Nephron (organoid): ENCODE measurements around the gene MUC6.
"Not testable (repeated sequence)": the region's sequence is repeated elsewhere in the genome, so short reads cannot be mapped to it uniquely, and the experiment has no call there.

Source experiments
- H3K27ac Mint-ChIP-seq, 3 experiments: 2 replicates each; pipeline ENCODE4 v1.8.0; 2020; ENCODE audit warnings: mixed read lengths in 3 of 3, mild to moderate bottlenecking in 2 of 3, moderate library complexity in 1 of 3
- H3K27me3 Mint-ChIP-seq: 2 replicates; pipeline ENCODE4 v1.8.0; 2021; ENCODE audit warnings: low read depth, mild to moderate bottlenecking, moderate library complexity, mixed read lengths
- H3K36me3 Mint-ChIP-seq: 2 replicates; pipeline ENCODE4 v1.8.0; 2020; ENCODE audit warnings: low read depth, mixed read lengths
- H3K4me1 Mint-ChIP-seq: 2 replicates; pipeline ENCODE4 v1.8.0; 2020; ENCODE audit warnings: mixed read lengths
- H3K4me3 Mint-ChIP-seq, 3 experiments: 2 replicates each; pipeline ENCODE4 v1.8.0; 2020; ENCODE audit warnings: mild to moderate bottlenecking in 3 of 3, mixed read lengths in 3 of 3, moderate library complexity in 2 of 3
- H3K9me3 Mint-ChIP-seq: 2 replicates; pipeline ENCODE4 v1.8.0; 2020; ENCODE audit warnings: mixed read lengths
- CTCF ChIP-seq, 3 experiments: fragments of 200-600 bp; sonication (generic); IDR thresholded peaks; one replicate each; pipeline ENCODE4 v1.5.0; 2021; ENCODE audit warnings: antibody characterized with exemption in 3 of 3; ENCODE audit not compliant: unreplicated experiment in 3 of 3

The MUC6 gene

GRCh38 chr11:980438-981357 lies 55.8 kb downstream of the MUC6 start:
- Mint-ChIP-seq H3K36me3 (peaks cover 52% of the 10 kb centered on the region), H3K27ac (peak overlapping the region in 1 of 3 experiments; percentile 12), H3K4me1 (peaks cover 4% of the 10 kb centered on the region), H3K4me3 (no peak overlapping the region), H3K27me3 (no peaks in the 10 kb centered on the region), H3K9me3 (no peaks in the 10 kb centered on the region)
- no peak for TF ChIP-seq CTCF (IDR thresholded peaks at IDR 0.05; ENCODE audit: unreplicated experiment in 3 of 3)

GRCh38 chr11:978781-979180 lies 57.7 kb downstream of the MUC6 start:
- no peak overlapping the region for H3K27ac Mint-ChIP-seq
- H3K4me3 Mint-ChIP-seq: no peak overlapping the region
- no peak for TF ChIP-seq CTCF (IDR thresholded peaks at IDR 0.05; ENCODE audit: unreplicated experiment in 3 of 3)
- H3K27me3 Mint-ChIP-seq: no peaks in the 10 kb centered on the region
- H3K36me3 Mint-ChIP-seq: peaks cover 48% of the 10 kb centered on the region
- peaks cover 7% of the 10 kb centered on the region for H3K4me1 Mint-ChIP-seq
- no peaks in the 10 kb centered on the region for H3K9me3 Mint-ChIP-seq

GRCh38 chr11:977830-978720 lies 58.4 kb downstream of the MUC6 start:
- Mint-ChIP-seq H3K27me3 (no peaks in the 10 kb centered on the region), H3K27ac (no peak overlapping the region), H3K9me3 (no peaks in the 10 kb centered on the region), H3K4me1 (peaks cover 7% of the 10 kb centered on the region), H3K36me3 (peaks cover 53% of the 10 kb centered on the region), H3K4me3 (no peak overlapping the region)
- TF ChIP-seq CTCF (IDR thresholded peaks at IDR 0.05; ENCODE audit: unreplicated experiment in 3 of 3): no peak

- Mint-ChIP-seq H3K27ac (no peak overlapping the region), H3K4me1 (peaks cover 7% of the 10 kb centered on the region), H3K27me3 (no peaks in the 10 kb centered on the region), H3K4me3 (no peak overlapping the region), H3K9me3 (no peaks in the 10 kb centered on the region), H3K36me3 (peaks cover 55% of the 10 kb centered on the region)
- no peak for TF ChIP-seq CTCF (IDR thresholded peaks at IDR 0.05; ENCODE audit: unreplicated experiment in 3 of 3)
These were observed 59.9 kb downstream of the MUC6 start for GRCh38 chr11:976431-977160.

GRCh38 chr11:975827-976226 lies 60.7 kb downstream of the MUC6 start:
- Mint-ChIP-seq H3K36me3 (peaks cover 57% of the 10 kb centered on the region), H3K4me3 (no peak overlapping the region), H3K4me1 (peaks cover 10% of the 10 kb centered on the region), H3K27me3 (no peaks in the 10 kb centered on the region), H3K27ac (peak overlapping the region in 1 of 3 experiments; percentile 30), H3K9me3 (no peaks in the 10 kb centered on the region)
- TF ChIP-seq CTCF (IDR thresholded peaks at IDR 0.05; ENCODE audit: unreplicated experiment in 3 of 3): peak; percentile 14 to 39 (median 19)

- peaks cover 56% of the 10 kb centered on the region for H3K36me3 Mint-ChIP-seq
- H3K4me3 Mint-ChIP-seq, H3K27me3 Mint-ChIP-seq, H3K27ac Mint-ChIP-seq, H3K9me3 Mint-ChIP-seq: not testable (repeated sequence)
- H3K4me1 Mint-ChIP-seq: peaks cover 12% of the 10 kb centered on the region
These were observed 61.1 kb downstream of the MUC6 start for GRCh38 chr11:975376-975775.
